OCI-LY1 (cell line): ENCODE results near the gene PPM1E.

Experiments used
- H2AFZ ChIP-seq: fragments of 200-600 bp; sonication (generic), shearing (Covaris generic); 2 replicates; pipeline ENCODE4 v1.6.0; 2014; ENCODE audit warnings: antibody characterized with exemption, mild to moderate bottlenecking, low read length
- H3F3A ChIP-seq: fragments of 200-600 bp; sonication (generic), shearing (Covaris generic); 2 replicates; pipeline ENCODE4 v1.6.0; 2014; ENCODE audit warnings: mild to moderate bottlenecking, antibody characterized with exemption, low read length, moderate library complexity; ENCODE audit not compliant: insufficient read depth
- H3K27ac ChIP-seq: fragments of 200-600 bp; sonication (generic); 2 replicates; pipeline ENCODE4 v1.5.1; 2014; ENCODE audit warnings: low read length, mixed run types, mild to moderate bottlenecking, low read depth; ENCODE audit not compliant: poor library complexity, severe bottlenecking
- H3K27me3 ChIP-seq: fragments of 200-600 bp; sonication (generic); 2 replicates; pipeline ENCODE4 v1.6.0; 2014; ENCODE audit warnings: antibody characterized with exemption, mild to moderate bottlenecking, low read length, moderate library complexity; ENCODE audit not compliant: insufficient read depth
- H3K36me3 ChIP-seq: fragments of 200-600 bp; sonication (generic); 2 replicates; pipeline ENCODE4 v1.6.1; 2014; ENCODE audit warnings: mild to moderate bottlenecking, antibody characterized with exemption, low read length, moderate library complexity, mixed read lengths; ENCODE audit not compliant: insufficient read depth
- H3K4me1 ChIP-seq: fragments of 200-600 bp; sonication (generic); 2 replicates; pipeline ENCODE4 v1.5.1; 2014; ENCODE audit warnings: mild to moderate bottlenecking, low read length, moderate library complexity; ENCODE audit not compliant: insufficient read depth, severe bottlenecking
- H3K4me2 ChIP-seq: fragments of 200-600 bp; sonication (generic), shearing (Covaris generic); 2 replicates; pipeline ENCODE4 v1.6.1; 2014; ENCODE audit warnings: low read length
- H3K4me3 ChIP-seq: fragments of 200-600 bp; sonication (generic); 2 replicates; pipeline ENCODE4 v1.5.1; 2014; ENCODE audit warnings: low read length, low read depth, mild to moderate bottlenecking, mixed read lengths; ENCODE audit not compliant: poor library complexity, severe bottlenecking
- H3K79me2 ChIP-seq: fragments of 200-600 bp; shearing (Covaris generic); 2 replicates; pipeline ENCODE4 v1.6.1; 2016; ENCODE audit warnings: mixed run types, low read length, mixed read lengths; ENCODE audit not compliant: insufficient read depth
- H3K9ac ChIP-seq: fragments of 200-600 bp; sonication (generic), shearing (Covaris generic); 2 replicates; pipeline ENCODE4 v1.6.1; 2014; ENCODE audit warnings: mild to moderate bottlenecking, low read length, mixed read lengths
- H3K9me2 ChIP-seq: fragments of 200-600 bp; sonication (generic), shearing (Covaris generic); 2 replicates; pipeline ENCODE4 v1.6.1; 2014; ENCODE audit warnings: low read depth, mild to moderate bottlenecking, low read length, mixed read lengths
- H3K9me3 ChIP-seq: fragments of 200-600 bp; shearing (Covaris generic); 2 replicates; pipeline ENCODE4 v1.6.1; 2014; ENCODE audit warnings: low read length, mixed read lengths
- H4K20me1 ChIP-seq: fragments of 200-600 bp; sonication (generic), shearing (Covaris generic); 2 replicates; pipeline ENCODE4 v1.6.0; 2016; ENCODE audit warnings: mild to moderate bottlenecking, low read length; ENCODE audit not compliant: insufficient read depth
- CTCF ChIP-seq: fragments of 200-600 bp; sonication (generic), shearing (Covaris generic); IDR thresholded peaks from 2 replicates; pipeline ENCODE4 v1.5.1; 2017; ENCODE audit warnings: mild to moderate bottlenecking, antibody characterized with exemption, low read length, moderate library complexity, mixed read lengths
- EZH2 ChIP-seq: fragments of 200-600 bp; sonication (generic), shearing (Covaris generic); IDR thresholded peaks from 2 replicates; pipeline ENCODE4 v1.8.0; 2017; ENCODE audit warnings: borderline replicate concordance, mixed run types, mild to moderate bottlenecking, antibody characterized with exemption, low read length, moderate library complexity, mixed read lengths

PPM1E gene

GRCh38 chr17:58811290-58811689 lies 55.6 kb downstream of the PPM1E start:
- H3K27me3 ChIP-seq: no peaks in the 10 kb centered on the region
- H3K27ac ChIP-seq: no peak overlapping the region
- H3K9me3 ChIP-seq: no peaks in the 10 kb centered on the region
- no peak overlapping the region for H3K4me3 ChIP-seq
- no peaks in the 10 kb centered on the region; the same call in 1 of the 2 replicates for H3F3A ChIP-seq
- TF ChIP-seq EZH2 (no peak), CTCF (no peak)
- H3K79me2 ChIP-seq: no peaks in the 10 kb centered on the region
- no peaks in the 10 kb centered on the region for H3K36me3 ChIP-seq
- no peaks in the 10 kb centered on the region for H3K4me1 ChIP-seq
- H3K4me2 ChIP-seq: no peak overlapping the region
- no peaks in the 10 kb centered on the region for H3K9me2 ChIP-seq
- no peaks in the 10 kb centered on the region for H4K20me1 ChIP-seq
- no peak overlapping the region for H2AFZ ChIP-seq
- no peak overlapping the region for H3K9ac ChIP-seq

GRCh38 chr17:58813712-58814111 lies 58.1 kb downstream of the PPM1E start:
- H3K4me2 ChIP-seq: no peak overlapping the region
- H3K9me2 ChIP-seq: no peaks in the 10 kb centered on the region
- no peak overlapping the region for H3K9ac ChIP-seq
- no peak overlapping the region for H3K4me3 ChIP-seq
- TF ChIP-seq CTCF: no peak
- no peak for TF ChIP-seq EZH2
- no peaks in the 10 kb centered on the region for H3K27me3 ChIP-seq
- H3K79me2 ChIP-seq: no peaks in the 10 kb centered on the region
- H3F3A ChIP-seq: no peaks in the 10 kb centered on the region; the same call in 1 of the 2 replicates
- H3K36me3 ChIP-seq: no peaks in the 10 kb centered on the region
- H3K4me1 ChIP-seq: no peaks in the 10 kb centered on the region
- H2AFZ ChIP-seq: no peak overlapping the region
- H3K9me3 ChIP-seq: no peaks in the 10 kb centered on the region
- H3K27ac ChIP-seq: no peak overlapping the region
- no peaks in the 10 kb centered on the region for H4K20me1 ChIP-seq

GRCh38 chr17:58818654-58819053 lies 63.0 kb downstream of the PPM1E start:
- H3K27me3 ChIP-seq: no peaks in the 10 kb centered on the region
- no peaks in the 10 kb centered on the region for H3K9me3 ChIP-seq
- no peaks in the 10 kb centered on the region for H3K9me2 ChIP-seq
- TF ChIP-seq EZH2 (no peak), CTCF (no peak)
- no peak overlapping the region for H3K27ac ChIP-seq
- H3F3A ChIP-seq: no peaks in the 10 kb centered on the region; the same call in 1 of the 2 replicates
- no peak overlapping the region for H3K4me2 ChIP-seq
- no peak overlapping the region for H3K9ac ChIP-seq
- H4K20me1 ChIP-seq: no peaks in the 10 kb centered on the region
- no peaks in the 10 kb centered on the region for H3K4me1 ChIP-seq
- H2AFZ ChIP-seq: no peak overlapping the region
- no peak overlapping the region for H3K4me3 ChIP-seq
- H3K36me3 ChIP-seq: no peaks in the 10 kb centered on the region
- H3K79me2 ChIP-seq: no peaks in the 10 kb centered on the region
